OCI-LY7 (cell line): ENCODE measurements around the gene SERPINB13.

Experiments used
- CTCF ChIP-seq: fragments of 200-600 bp; sonication (generic); conservative IDR thresholded peaks from 2 replicates; pipeline ENCODE4 v1.5.1; 2014; ENCODE audit warnings: mild to moderate bottlenecking, antibody characterized with exemption, low read length, moderate library complexity, mixed read lengths
- EZH2phosphoT487 ChIP-seq: fragments of 200-600 bp; sonication (generic); IDR thresholded peaks from 2 replicates; pipeline ENCODE4 v1.6.1; 2018; ENCODE audit warnings: low read depth, borderline replicate concordance, mild to moderate bottlenecking, mixed run types, antibody characterized with exemption, low read length, moderate library complexity, mixed read lengths

- TF ChIP-seq CTCF (no peak), EZH2phosphoT487 (no peak)
Measured at GRCh38 chr18:63604791-63605567, 17.8 kb downstream of the SERPINB13 start.
